ENCODE measurements around the gene SFI1. TPM values are rescaled to one million over a fixed set of nuclear protein-coding genes. Genes with fewer than 3 reads are reported as not detected.

The SFI1 gene
- total RNA-seq, 2 experiments from 2014 or later = 281 to 291 TPM

DNA sequence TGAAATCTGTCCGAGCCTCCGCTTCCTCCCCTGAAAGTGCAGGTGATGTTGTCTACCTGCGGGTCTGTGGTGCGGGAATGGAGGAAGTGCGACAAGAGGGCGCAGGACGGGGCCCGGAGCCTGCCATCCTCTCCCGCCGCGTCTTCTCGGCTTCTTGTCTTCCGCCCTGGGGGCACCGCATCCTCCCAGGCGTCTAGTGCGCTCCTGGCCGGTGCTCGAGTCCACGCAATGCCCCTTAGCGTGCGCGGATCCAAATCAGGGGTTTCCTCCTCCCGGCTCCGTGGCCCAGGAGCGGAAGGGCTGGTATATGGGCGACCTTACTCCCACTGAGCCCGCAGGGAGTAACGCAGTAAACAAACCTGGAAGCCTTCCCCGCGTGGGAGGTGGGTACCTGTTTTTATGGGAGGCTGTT, 405 bp downstream of the SFI1 start:
- no peaks in the 10 kb centered on the region for H3K27me3 Mint-ChIP-seq
- ATAC-seq (ENCODE audit: poor library complexity) = peak; percentile 29
- H3K9me3 ChIP-seq (ENCODE audit: control insufficient read depth in 1 of 2, insufficient read depth in 1 of 2, low read length in 2 of 2) = no peaks in the 10 kb centered on the region
- H3K4me3 ChIP-seq (ENCODE audit: low read length) = peak overlapping the region; percentile 100
- H3K9me3 Mint-ChIP-seq = no peaks in the 10 kb centered on the region
- H3K27me3 ChIP-seq (ENCODE audit: control insufficient read depth in 1 of 2, insufficient read depth in 2 of 2, low read length in 2 of 2) = no peaks in the 10 kb centered on the region
- peak overlapping the region; percentile 97 for H3K27ac Mint-ChIP-seq
- H3K4me1 Mint-ChIP-seq (ENCODE audit: low read depth) = peaks cover 57% of the 10 kb centered on the region
- H3K4me1 ChIP-seq (ENCODE audit: insufficient read depth, low read length) = peaks cover 65% of the 10 kb centered on the region
- peaks cover 19% of the 10 kb centered on the region for H3K36me3 ChIP-seq (ENCODE audit: insufficient read depth, low read length)
- TF ChIP-seq, protein P1, sequence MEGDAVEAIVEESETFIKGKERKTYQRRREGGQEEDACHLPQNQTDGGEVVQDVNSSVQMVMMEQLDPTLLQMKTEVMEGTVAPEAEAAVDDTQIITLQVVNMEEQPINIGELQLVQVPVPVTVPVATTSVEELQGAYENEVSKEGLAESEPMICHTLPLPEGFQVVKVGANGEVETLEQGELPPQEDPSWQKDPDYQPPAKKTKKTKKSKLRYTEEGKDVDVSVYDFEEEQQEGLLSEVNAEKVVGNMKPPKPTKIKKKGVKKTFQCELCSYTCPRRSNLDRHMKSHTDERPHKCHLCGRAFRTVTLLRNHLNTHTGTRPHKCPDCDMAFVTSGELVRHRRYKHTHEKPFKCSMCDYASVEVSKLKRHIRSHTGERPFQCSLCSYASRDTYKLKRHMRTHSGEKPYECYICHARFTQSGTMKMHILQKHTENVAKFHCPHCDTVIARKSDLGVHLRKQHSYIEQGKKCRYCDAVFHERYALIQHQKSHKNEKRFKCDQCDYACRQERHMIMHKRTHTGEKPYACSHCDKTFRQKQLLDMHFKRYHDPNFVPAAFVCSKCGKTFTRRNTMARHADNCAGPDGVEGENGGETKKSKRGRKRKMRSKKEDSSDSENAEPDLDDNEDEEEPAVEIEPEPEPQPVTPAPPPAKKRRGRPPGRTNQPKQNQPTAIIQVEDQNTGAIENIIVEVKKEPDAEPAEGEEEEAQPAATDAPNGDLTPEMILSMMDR (IDR thresholded peaks at IDR 0.05) = no peak
- intact Hi-C loops (cut with DNase I, micrococcal nuclease) = loop anchor here (1.0 to 10.0 kb wide), 7 partner anchors 7 to 978 kb away; partner anchors contain the start of genes DEPDC5 (in 1 of the 2), EIF4ENIF1 (in 1 of the 2), FBXO7 (in 1 of the 2) and PRR14L (in 1 of the 2)
- peak overlapping the region; percentile 82 for H3K4me3 Mint-ChIP-seq
- peak overlapping the region; percentile 94 to 97 for H3K27ac ChIP-seq (ENCODE audit: low read depth in 1 of 2, low read length in 2 of 2)
- CTCF ChIA-PET = no interaction called here
- peaks cover 32% of the 10 kb centered on the region for H3K36me3 Mint-ChIP-seq (ENCODE audit: low read depth)
- POLR2A ChIA-PET = interaction anchor here (1.1 kb wide), 3 partner anchors 165 to 207 kb away, joined by 6 to 8 read pairs (median 7); partner anchors contain the start of genes PIK3IP1 and PISD
- peak in 12 of 14 experiments; percentile 9 to 67 (median 40) for DNase-seq

DNA sequence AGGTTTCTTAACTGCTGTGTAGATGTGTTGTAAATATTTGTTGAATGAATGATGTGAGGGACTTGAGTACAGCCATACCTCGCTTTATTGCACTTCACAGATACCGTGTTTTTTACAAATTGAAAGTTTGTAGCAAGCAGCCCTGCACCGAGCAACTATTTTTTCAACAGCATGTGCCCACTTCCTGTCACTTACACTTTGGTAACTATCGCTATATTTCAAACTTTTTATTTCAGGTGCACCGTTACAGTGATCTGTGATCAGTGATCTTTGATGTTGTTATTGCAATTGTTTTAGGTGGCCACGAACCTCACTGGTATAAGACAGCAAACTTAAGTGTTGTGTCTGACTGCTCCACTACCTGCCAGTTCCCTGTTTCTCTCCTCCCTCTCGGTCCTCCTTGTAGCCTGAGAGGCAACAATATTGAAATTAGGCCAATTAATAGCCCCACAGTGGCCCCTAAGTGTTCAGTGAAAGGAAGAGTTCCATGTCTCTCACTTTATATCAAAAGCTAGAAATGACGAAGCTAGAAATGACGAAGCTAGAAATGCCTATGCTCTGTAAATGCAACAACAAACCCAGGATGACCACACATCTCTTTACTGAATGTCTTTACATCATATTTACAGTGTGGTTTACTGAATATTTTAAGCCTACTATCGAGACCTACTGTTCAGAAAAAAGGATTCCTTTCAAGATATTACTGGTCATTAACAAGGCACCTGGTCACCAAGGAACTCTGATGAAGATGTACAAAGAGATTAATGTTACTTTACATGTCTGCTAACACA, 1.0 kb downstream of the SFI1 start:
- H3K36me3 Mint-ChIP-seq (ENCODE audit: low read depth) = peaks cover 38% of the 10 kb centered on the region
- H3K27ac Mint-ChIP-seq = peak overlapping the region; percentile 97
- Histone ChIP-seq H3K4me3 (ENCODE audit: low read length) (peak overlapping the region; percentile 100), H3K4me1 (ENCODE audit: insufficient read depth, low read length) (peaks cover 65% of the 10 kb centered on the region), H3K27ac (ENCODE audit: low read depth in 1 of 2, low read length in 2 of 2) (peak overlapping the region; percentile 94 to 97), H3K9me3 (ENCODE audit: control insufficient read depth in 1 of 2, insufficient read depth in 1 of 2, low read length in 2 of 2) (no peaks in the 10 kb centered on the region), H3K27me3 (ENCODE audit: control insufficient read depth in 1 of 2, insufficient read depth in 2 of 2, low read length in 2 of 2) (no peaks in the 10 kb centered on the region), H3K36me3 (ENCODE audit: insufficient read depth, low read length) (peaks cover 20% of the 10 kb centered on the region)
- DNase-seq = peak in 11 of 14 experiments; percentile 9 to 76 (median 28)
- intact Hi-C loops (cut with DNase I, micrococcal nuclease) = loop anchor here (1.0 to 10.0 kb wide), 7 partner anchors 8 to 977 kb away; partner anchors contain the start of genes DEPDC5 (in 1 of the 2), EIF4ENIF1 (in 1 of the 2), FBXO7 (in 1 of the 2) and PRR14L (in 1 of the 2)
- H3K4me1 Mint-ChIP-seq (ENCODE audit: low read depth) = peaks cover 58% of the 10 kb centered on the region
- H3K4me3 Mint-ChIP-seq = peak overlapping the region; percentile 82
- no peaks in the 10 kb centered on the region for H3K9me3 Mint-ChIP-seq
- ATAC-seq (ENCODE audit: poor library complexity) = peak; percentile 37
- POLR2A ChIA-PET = interaction anchor here (1.3 to 1.6 kb wide), 2 partner anchors 9 to 29 kb away, joined by 5 to 12 read pairs; partner anchors contain the start of gene EIF4ENIF1
- H3K27me3 Mint-ChIP-seq = no peaks in the 10 kb centered on the region
- CTCF ChIA-PET = no interaction called here
- TF ChIP-seq, protein P1 (IDR thresholded peaks at IDR 0.05) = no peak

DNA sequence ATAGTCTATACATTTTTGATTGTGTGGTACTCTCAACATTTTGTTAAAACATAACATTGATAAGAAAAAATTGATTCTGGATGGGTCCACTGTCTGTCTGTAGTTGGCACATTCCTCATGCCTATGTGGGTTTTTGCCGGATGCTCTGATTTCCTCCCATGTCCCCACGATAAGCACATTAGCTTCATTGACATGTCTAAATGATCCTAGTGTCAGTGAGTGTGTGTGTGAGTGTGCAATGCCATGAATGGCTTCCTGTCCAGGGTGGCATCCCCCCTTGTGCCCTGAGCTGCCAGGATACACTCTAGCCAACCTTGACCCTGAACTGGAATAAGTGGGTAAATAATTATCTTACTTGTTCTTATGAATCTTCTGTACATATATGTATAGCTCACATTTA, 5.4 kb downstream of the SFI1 start:
- peaks cover 70% of the 10 kb centered on the region for H3K36me3 Mint-ChIP-seq (ENCODE audit: low read depth)
- no peaks in the 10 kb centered on the region for H3K27me3 Mint-ChIP-seq
- H3K4me1 Mint-ChIP-seq (ENCODE audit: low read depth) = peaks cover 69% of the 10 kb centered on the region
- peaks cover 25% of the 10 kb centered on the region for H3K36me3 ChIP-seq (ENCODE audit: insufficient read depth, low read length)
- H3K4me3 Mint-ChIP-seq = peak overlapping the region; percentile 5
- CTCF ChIA-PET = no interaction called here
- POLR2A ChIA-PET = interaction anchor here (1.3 kb wide), 1 partner anchor 11 kb away, joined by 4 read pairs; no protein-coding TSS in a partner anchor
- H3K9me3 ChIP-seq (ENCODE audit: control insufficient read depth in 1 of 2, insufficient read depth in 1 of 2, low read length in 2 of 2) = no peaks in the 10 kb centered on the region
- H3K27ac Mint-ChIP-seq = peak overlapping the region; percentile 40
- TF ChIP-seq, protein P1 (IDR thresholded peaks at IDR 0.05) = no peak
- no peak overlapping the region for H3K4me3 ChIP-seq (ENCODE audit: low read length)
- H3K27me3 ChIP-seq (ENCODE audit: control insufficient read depth in 1 of 2, insufficient read depth in 2 of 2, low read length in 2 of 2) = no peaks in the 10 kb centered on the region
- H3K4me1 ChIP-seq (ENCODE audit: insufficient read depth, low read length) = peaks cover 63% of the 10 kb centered on the region
- no peak for DNase-seq
- H3K27ac ChIP-seq (ENCODE audit: low read depth in 1 of 2, low read length in 2 of 2) = no peak overlapping the region
- no peak for ATAC-seq (ENCODE audit: poor library complexity)
- H3K9me3 Mint-ChIP-seq = no peaks in the 10 kb centered on the region
- intact Hi-C loops (cut with DNase I, micrococcal nuclease) = no loop called here

Data from CD4-positive, alpha-beta T cell (primary cell).